ENCODE measurements around the gene PTPN18. TPM values are rescaled to one million over a fixed set of nuclear protein-coding genes. Genes with fewer than 3 reads are reported as not detected.

PTPN18 gene
- total RNA-seq, 4 donors from 2014 or later, result 3.0 to 15.2 (median 7.0) TPM

GRCh38 chr2:130371723-130372054 lies 15.8 kb downstream of the PTPN18 start:
- Histone ChIP-seq H3K4me3 (peak overlapping the region; percentile 65 to 80 (median 71)), H3K27me3 (peaks cover 0 to 3% (median 0%) of the 10 kb centered on the region in 3 donors), H3K9me3 (no peaks in the 10 kb centered on the region), H3K4me1 (peaks cover 0 to 7% of the 10 kb centered on the region in 2 donors), H3K36me3 (no peaks in the 10 kb centered on the region), H3K27ac (peak overlapping the region; percentile 57 to 80 (median 72))
- TF ChIP-seq CTCF (IDR thresholded peaks at IDR 0.05 in 4 of 5, conservative IDR thresholded peaks at IDR 0.05 in 1 of 5) (no peak), POLR2A (IDR thresholded peaks at IDR 0.05) (no peak)
- ATAC-seq (peak; percentile 21 to 45), DNase-seq (no peak)
- intact Hi-C loops (cut with DNase I; ENCODE audit: low total_unique reads), result loop anchor here (1.0 kb wide), 1 partner anchor 15 kb away; the partner anchor contains the start of gene PTPN18
- in situ Hi-C loops (cut with MboI; ENCODE audit: low sequenced_read_pairs in 4 of 4), result loop anchor here in 1 of 4 donors (25.0 kb wide), 1 partner anchor 716 kb away; the partner anchor contains the start of gene FAM168B

GRCh38 chr2:130372055-130372832 lies 16.4 kb downstream of the PTPN18 start:
- no peaks in the 10 kb centered on the region for H3K9me3 ChIP-seq
- H3K4me1 ChIP-seq, result peaks cover 0 to 7% of the 10 kb centered on the region in 2 donors
- H3K36me3 ChIP-seq, result no peaks in the 10 kb centered on the region
- peak; percentile 14 to 19 for TF ChIP-seq POLR2A (IDR thresholded peaks at IDR 0.05)
- peak; percentile 70 to 89 (median 82) for TF ChIP-seq CTCF (IDR thresholded peaks at IDR 0.05 in 4 of 5, conservative IDR thresholded peaks at IDR 0.05 in 1 of 5)
- ATAC-seq, result peak; percentile 82 to 85
- H3K27ac ChIP-seq, result peak overlapping the region; percentile 57 to 80 (median 72)
- intact Hi-C loops (cut with DNase I; ENCODE audit: low total_unique reads) (loop anchor here (1.0 kb wide), 1 partner anchor 16 kb away; the partner anchor contains the start of gene PTPN18), in situ Hi-C loops (cut with MboI; ENCODE audit: low sequenced_read_pairs in 4 of 4) (loop anchor here in 1 of 4 donors (25.0 kb wide), 1 partner anchor 715 kb away; the partner anchor contains the start of gene FAM168B)
- peaks cover 0 to 3% (median 0%) of the 10 kb centered on the region in 3 donors for H3K27me3 ChIP-seq
- peak; percentile 59 to 74 for DNase-seq
- peak overlapping the region; percentile 65 to 80 (median 71) for H3K4me3 ChIP-seq

GRCh38 chr2:130372833-130373807 lies 17.3 kb downstream of the PTPN18 start:
- TF ChIP-seq POLR2A (IDR thresholded peaks at IDR 0.05) (no peak), CTCF (IDR thresholded peaks at IDR 0.05 in 4 of 5, conservative IDR thresholded peaks at IDR 0.05 in 1 of 5) (peak in 1 of 5 experiments; percentile 18)
- Histone ChIP-seq H3K4me3 (peak overlapping the region; percentile 65 to 80 (median 71)), H3K27me3 (peaks cover 0 to 3% (median 0%) of the 10 kb centered on the region in 3 donors), H3K9me3 (no peaks in the 10 kb centered on the region), H3K36me3 (no peaks in the 10 kb centered on the region), H3K4me1 (peaks cover 0 to 7% of the 10 kb centered on the region in 2 donors), H3K27ac (peak overlapping the region; percentile 57 to 80 (median 72))
- in situ Hi-C loops (cut with MboI; ENCODE audit: low sequenced_read_pairs in 4 of 4), result loop anchor here in 1 of 4 donors (25.0 kb wide), 1 partner anchor 714 kb away; the partner anchor contains the start of gene FAM168B
- intact Hi-C loops (cut with DNase I; ENCODE audit: low total_unique reads), result loop anchor here (1.0 kb wide), 1 partner anchor 17 kb away; the partner anchor contains the start of gene PTPN18
- DNase-seq (no peak), ATAC-seq (peak in 1 of 2 donors; percentile 12)

- H3K36me3 ChIP-seq, result no peaks in the 10 kb centered on the region
- no peak for ATAC-seq
- intact Hi-C loops (cut with DNase I; ENCODE audit: low total_unique reads), result no loop called here
- H3K9me3 ChIP-seq, result no peaks in the 10 kb centered on the region
- peaks cover 0 to 7% of the 10 kb centered on the region in 2 donors for H3K4me1 ChIP-seq
- H3K27ac ChIP-seq, result no peak overlapping the region
- TF ChIP-seq POLR2A (IDR thresholded peaks at IDR 0.05) (no peak), CTCF (IDR thresholded peaks at IDR 0.05 in 4 of 5, conservative IDR thresholded peaks at IDR 0.05 in 1 of 5) (no peak)
- H3K4me3 ChIP-seq, result no peak overlapping the region
- H3K27me3 ChIP-seq, result peaks cover 0 to 3% (median 0%) of the 10 kb centered on the region in 3 donors
- in situ Hi-C loops (cut with MboI; ENCODE audit: low sequenced_read_pairs in 4 of 4), result loop anchor here in 1 of 4 donors (25.0 kb wide), 1 partner anchor 713 kb away; the partner anchor contains the start of gene FAM168B
- DNase-seq, result no peak
These were observed 18.0 kb downstream of the PTPN18 start for GRCh38 chr2:130373808-130374365.

Measured in gastrocnemius medialis (tissue), 4 donors.